GOT3 (cell line): Measurements from ENCODE around the gene SAMD13.

Experiments used
- DNase-seq: peaks from one replicate; lab custom pipeline; 2025; ENCODE audit warnings: mixed read lengths; lab: John Stamatoyannopoulos, UW

Gene SAMD13

GRCh38 chr1:84373436-84374141 lies 72.1 kb downstream of the SAMD13 start:
- no peak for DNase-seq

GRCh38 chr1:84374991-84375696 lies 73.6 kb downstream of the SAMD13 start:
- no peak for DNase-seq

DNA sequence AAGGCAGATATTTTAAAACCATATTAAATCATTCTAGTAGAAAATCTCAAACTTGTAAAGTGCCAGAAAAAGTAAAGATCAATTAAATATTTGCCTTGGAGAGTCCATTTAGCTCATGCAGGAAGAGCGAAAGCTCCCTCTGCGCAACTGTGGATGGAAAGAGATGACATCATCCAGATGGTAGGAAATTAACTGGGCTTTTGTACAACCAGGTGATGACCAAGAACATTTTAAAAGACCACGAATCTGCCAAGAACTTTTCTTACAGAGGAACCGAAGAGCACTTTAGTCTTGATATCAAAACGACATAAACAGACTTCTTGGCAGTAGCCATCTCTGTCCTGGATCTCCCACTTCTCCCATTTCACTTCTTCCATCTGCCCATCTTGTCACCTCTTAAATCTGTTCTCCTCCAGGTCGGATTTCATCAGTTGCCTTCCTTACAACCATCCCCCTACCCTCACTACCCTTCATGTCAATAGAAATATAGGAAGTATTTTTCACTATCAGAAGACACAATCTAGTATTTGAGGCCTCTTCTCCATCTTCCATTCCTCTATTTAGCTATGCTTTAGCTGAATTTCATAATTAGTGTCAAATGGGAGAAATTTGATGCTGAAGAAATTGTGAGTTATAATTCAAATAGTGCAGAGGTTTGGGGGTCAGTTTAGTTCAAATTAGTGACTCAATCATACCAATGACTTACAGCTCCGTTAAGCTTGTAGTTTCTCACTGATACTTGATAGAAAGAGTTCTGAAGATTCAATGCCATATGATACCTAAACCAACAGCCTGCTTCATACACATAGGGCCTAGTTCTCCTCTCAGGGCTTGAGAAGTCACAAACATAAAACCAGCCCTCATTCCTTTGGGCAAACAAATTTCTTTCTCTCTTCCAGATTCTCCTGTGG lies 74.7 kb downstream of the SAMD13 start:
- DNase-seq = no peak

GRCh38 chr1:84377480-84378095 lies 76.1 kb downstream of the SAMD13 start:
- no peak for DNase-seq

DNA sequence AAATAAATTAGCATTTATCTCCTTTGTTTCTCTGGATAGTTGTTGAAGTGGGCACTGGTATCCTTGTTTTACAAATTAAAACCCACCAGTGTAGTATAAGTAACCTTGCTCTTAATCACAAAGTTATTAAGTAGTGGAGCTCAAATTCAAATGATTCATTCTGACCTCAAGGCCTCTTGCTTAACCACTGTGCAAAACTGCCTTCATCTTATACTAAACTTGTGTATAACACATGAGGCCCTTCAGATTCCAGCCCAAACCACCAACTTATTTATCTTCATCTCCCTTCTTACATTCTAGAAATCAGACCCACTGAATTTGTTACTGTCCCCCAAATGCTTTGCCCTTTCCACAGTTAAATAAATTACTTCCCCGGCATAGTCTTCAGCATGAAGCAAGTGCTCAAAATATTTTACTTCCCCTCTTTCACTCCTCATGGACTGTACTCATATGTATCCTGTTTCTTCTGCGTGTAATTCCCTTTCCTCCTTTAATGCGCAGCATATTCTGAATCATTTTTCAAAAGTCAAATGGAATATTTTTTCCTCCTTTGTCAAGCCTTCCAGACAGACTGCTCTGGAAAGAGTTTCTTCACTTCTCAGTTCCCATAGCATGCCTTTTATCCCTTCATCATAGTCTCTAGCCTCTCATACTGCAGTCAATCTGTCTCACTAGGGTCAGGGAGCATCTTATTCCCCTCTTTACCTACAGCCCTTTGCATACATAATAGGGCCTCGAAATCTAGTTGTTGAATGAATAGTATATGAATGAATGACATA lies 77.8 kb downstream of the SAMD13 start:
- no peak for DNase-seq

- no peak for DNase-seq
Measured at GRCh38 chr1:84379917-84380180, 78.3 kb downstream of the SAMD13 start.

DNA sequence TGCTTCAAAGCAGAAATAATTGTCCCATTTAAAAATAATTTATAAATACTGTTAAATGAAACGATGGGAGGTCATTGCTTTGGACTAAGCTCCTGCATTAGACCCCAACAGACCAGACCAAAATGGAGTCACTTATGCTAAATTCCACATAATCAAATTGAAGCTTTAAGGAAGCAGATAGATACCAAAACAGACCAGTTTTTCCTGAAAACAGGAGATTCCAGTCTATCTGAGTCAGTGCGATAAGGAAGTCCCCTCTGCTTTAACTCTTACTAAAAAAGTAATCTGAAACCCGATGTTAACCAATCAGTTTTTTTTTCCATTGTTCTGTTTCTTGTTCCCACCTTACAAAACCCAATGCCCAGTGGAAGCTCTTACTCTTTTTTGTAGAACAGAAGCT lies 80.6 kb downstream of the SAMD13 start:
- no peak for DNase-seq

- no peak for DNase-seq
Measured at GRCh38 chr1:84385347-84385746, 83.8 kb downstream of the SAMD13 start.

GRCh38 chr1:84386716-84387479 lies 85.4 kb downstream of the SAMD13 start:
- DNase-seq = no peak

GRCh38 chr1:84387480-84388163 lies 86.1 kb downstream of the SAMD13 start:
- no peak for DNase-seq

GRCh38 chr1:84390226-84390625 lies 88.7 kb downstream of the SAMD13 start:
- DNase-seq = no peak

GRCh38 chr1:84398175-84399155 lies 97.0 kb downstream of the SAMD13 start, which contains the start of gene DNASE2B:
Gene DNASE2B, plus strand, starts transcription at chr1:84398484. Its CDS starts 81 bp downstream, at chr1:84398565.
- DNase-seq = no peak
